Activated T-helper 2 cell treated with anti-CD3 and anti-CD28 coated beads, Interferon-gamma antibody, Interleukin-2, Interleukin-4, amounts not matched to agents 10 μg/mL and 5 μg/mL and 100 μg/mL, durations not matched to agents 14 hours and 24 hours and 36 hours (primary cell): ENCODE data around the gene THRB. TPM values are rescaled to one million over a fixed set of nuclear protein-coding genes. Genes with fewer than 3 reads are reported as not detected.

ENCODE experiments used
- DNase-seq: peaks from one replicate; pipeline ENCODE4 v3.0.0; 2021; ENCODE audit warnings: low spot score
- H3K27ac Mint-ChIP-seq: one replicate; pipeline ENCODE4 v1.8.0; 2021; ENCODE audit warnings: mixed read lengths
- H3K27me3 Mint-ChIP-seq: one replicate; pipeline ENCODE4 v1.8.0; 2021; ENCODE audit warnings: low read depth, mixed read lengths
- H3K36me3 Mint-ChIP-seq: one replicate; pipeline ENCODE4 v1.8.0; 2021; ENCODE audit warnings: low read depth, mixed read lengths
- H3K4me1 Mint-ChIP-seq: one replicate; pipeline ENCODE4 v1.8.0; 2021; ENCODE audit warnings: low read depth, mixed read lengths
- H3K4me3 Mint-ChIP-seq: one replicate; pipeline ENCODE4 v1.8.0; 2021; ENCODE audit warnings: low read depth, mild to moderate bottlenecking, moderate library complexity, mixed read lengths
- H3K9me3 Mint-ChIP-seq: one replicate; pipeline ENCODE4 v1.8.0; 2021; ENCODE audit warnings: mixed read lengths
- intact Hi-C: fragments of 100-400 bp; cut with micrococcal nuclease; formaldehyde crosslinking; loops from one replicate; pipeline ENCODE4 v1.15.1; 2023
- total RNA-seq: library from RNA; stranded (reverse); gene quantifications from 2 replicates; pipeline ENCODE4 v1.2.3, GENCODE V29; 2022

THRB gene
- total RNA-seq, 1 donor from 2014 or later: not detected

- Mint-ChIP-seq H3K27ac (no peak overlapping the region), H3K36me3 (no peaks in the 10 kb centered on the region), H3K9me3 (no peaks in the 10 kb centered on the region), H3K4me3 (no peak overlapping the region), H3K27me3 (no peaks in the 10 kb centered on the region), H3K4me1 (no peaks in the 10 kb centered on the region)
- no peak for DNase-seq
- intact Hi-C loops: no loop called here
These were observed 299.0 kb downstream of the THRB start for GRCh38 chr3:24195504-24196230.

- Mint-ChIP-seq H3K9me3 (no peaks in the 10 kb centered on the region), H3K4me3 (no peak overlapping the region), H3K27me3 (no peaks in the 10 kb centered on the region), H3K27ac (no peak overlapping the region), H3K4me1 (no peaks in the 10 kb centered on the region), H3K36me3 (no peaks in the 10 kb centered on the region)
- DNase-seq: no peak
- intact Hi-C loops: no loop called here
These were observed 302.1 kb downstream of the THRB start for GRCh38 chr3:24192469-24193056.

- intact Hi-C loops: no loop called here
These were observed 302.7 kb downstream of the THRB start for GRCh38 chr3:24191801-24192403.

GRCh38 chr3:24190256-24190655 lies 304.4 kb downstream of the THRB start:
- DNase-seq: no peak
- no peaks in the 10 kb centered on the region for H3K9me3 Mint-ChIP-seq
- no peak overlapping the region for H3K27ac Mint-ChIP-seq
- no peaks in the 10 kb centered on the region for H3K36me3 Mint-ChIP-seq
- no peak overlapping the region for H3K4me3 Mint-ChIP-seq
- intact Hi-C loops: no loop called here
- H3K4me1 Mint-ChIP-seq: no peaks in the 10 kb centered on the region
- no peaks in the 10 kb centered on the region for H3K27me3 Mint-ChIP-seq

More at GRCh38 chr3:24191801-24192403, 302.7 kb downstream of the THRB start:
- Mint-ChIP-seq H3K27ac (no peak overlapping the region), H3K4me3 (no peak overlapping the region), H3K4me1 (no peaks in the 10 kb centered on the region), H3K36me3 (no peaks in the 10 kb centered on the region), H3K9me3 (no peaks in the 10 kb centered on the region), H3K27me3 (no peaks in the 10 kb centered on the region)
- DNase-seq: no peak

- Mint-ChIP-seq H3K27me3 (no peaks in the 10 kb centered on the region), H3K4me1 (no peaks in the 10 kb centered on the region), H3K9me3 (no peaks in the 10 kb centered on the region), H3K4me3 (no peak overlapping the region), H3K27ac (no peak overlapping the region), H3K36me3 (no peaks in the 10 kb centered on the region)
- intact Hi-C loops: loop anchor here (2.0 kb wide), 1 partner anchor 495 kb away; no protein-coding TSS in a partner anchor
- DNase-seq: no peak
These were observed 308.8 kb downstream of the THRB start for GRCh38 chr3:24185738-24186384.

- Mint-ChIP-seq H3K4me3 (no peak overlapping the region), H3K36me3 (no peaks in the 10 kb centered on the region), H3K27ac (no peak overlapping the region), H3K9me3 (no peaks in the 10 kb centered on the region), H3K27me3 (no peaks in the 10 kb centered on the region), H3K4me1 (no peaks in the 10 kb centered on the region)
- intact Hi-C loops: no loop called here
- DNase-seq: no peak
These were observed 310.0 kb downstream of the THRB start for GRCh38 chr3:24184528-24185176.

GRCh38 chr3:24182756-24183155 lies 311.9 kb downstream of the THRB start:
- Mint-ChIP-seq H3K4me3 (no peak overlapping the region), H3K4me1 (no peaks in the 10 kb centered on the region), H3K27ac (no peak overlapping the region), H3K9me3 (no peaks in the 10 kb centered on the region), H3K27me3 (no peaks in the 10 kb centered on the region), H3K36me3 (no peaks in the 10 kb centered on the region)
- intact Hi-C loops: no loop called here
- no peak for DNase-seq

- intact Hi-C loops: no loop called here
- no peaks in the 10 kb centered on the region for H3K27me3 Mint-ChIP-seq
- no peaks in the 10 kb centered on the region for H3K36me3 Mint-ChIP-seq
- H3K9me3 Mint-ChIP-seq: no peaks in the 10 kb centered on the region
- H3K4me3 Mint-ChIP-seq: no peak overlapping the region
- no peak for DNase-seq
- H3K27ac Mint-ChIP-seq: no peak overlapping the region
- no peaks in the 10 kb centered on the region for H3K4me1 Mint-ChIP-seq
These were observed 313.4 kb downstream of the THRB start for GRCh38 chr3:24181256-24181655.

GRCh38 chr3:24180616-24181015 lies 314.0 kb downstream of the THRB start:
- H3K4me1 Mint-ChIP-seq: no peaks in the 10 kb centered on the region
- H3K9me3 Mint-ChIP-seq: no peaks in the 10 kb centered on the region
- H3K36me3 Mint-ChIP-seq: no peaks in the 10 kb centered on the region
- no peak for DNase-seq
- intact Hi-C loops: no loop called here
- H3K27ac Mint-ChIP-seq: no peak overlapping the region
- H3K4me3 Mint-ChIP-seq: no peak overlapping the region
- H3K27me3 Mint-ChIP-seq: no peaks in the 10 kb centered on the region

GRCh38 chr3:24177201-24177600 lies 317.4 kb downstream of the THRB start:
- Mint-ChIP-seq H3K27ac (no peak overlapping the region), H3K27me3 (no peaks in the 10 kb centered on the region), H3K4me3 (no peak overlapping the region), H3K36me3 (no peaks in the 10 kb centered on the region), H3K4me1 (no peaks in the 10 kb centered on the region), H3K9me3 (no peaks in the 10 kb centered on the region)
- intact Hi-C loops: no loop called here
- DNase-seq: no peak

- Mint-ChIP-seq H3K4me1 (no peaks in the 10 kb centered on the region), H3K27me3 (no peaks in the 10 kb centered on the region), H3K36me3 (no peaks in the 10 kb centered on the region), H3K27ac (no peak overlapping the region), H3K4me3 (no peak overlapping the region), H3K9me3 (no peaks in the 10 kb centered on the region)
- no peak for DNase-seq
- intact Hi-C loops: no loop called here
These were observed 320.0 kb downstream of the THRB start for GRCh38 chr3:24174614-24175013.

- no peaks in the 10 kb centered on the region for H3K36me3 Mint-ChIP-seq
- H3K4me3 Mint-ChIP-seq: no peak overlapping the region
- no peaks in the 10 kb centered on the region for H3K4me1 Mint-ChIP-seq
- intact Hi-C loops: no loop called here
- H3K27me3 Mint-ChIP-seq: peaks cover 2% of the 10 kb centered on the region
- H3K9me3 Mint-ChIP-seq: no peaks in the 10 kb centered on the region
- no peak for DNase-seq
- no peak overlapping the region for H3K27ac Mint-ChIP-seq
These were observed 325.7 kb downstream of the THRB start for GRCh38 chr3:24168977-24169376.
